SK-MEL-5 (cell line): ENCODE measurements around the gene FAM163B. TPM values are rescaled to one million over a fixed set of nuclear protein-coding genes. Genes with fewer than 3 reads are reported as not detected.

Experiments used
- DNase-seq: peaks from one replicate; pipeline ENCODE4 v3.0.0-alpha.2; 2016; ENCODE audit warnings: low read depth, low spot score
- in situ Hi-C: cut with HindIII; loops from 2 replicates; pipeline ENCODE4 v1.10.0; 2016; ENCODE audit warnings: low sequenced_read_pairs, high pct_unique_total_duplicates, low pct_unique_long_range_greater_than_20kb
- polyA plus RNA-seq, 2 experiments: library from polyadenylated mRNA; depleted of rRNA; stranded (reverse); fragments of >200 nt; gene quantifications; 2 replicates each; pipeline ENCODE4 v1.2.3, GENCODE V29; 2015
- total RNA-seq: library from RNA; depleted of rRNA; stranded (reverse); fragments of >200 nt; shearing (Covaris generic); gene quantifications from 2 replicates; pipeline ENCODE4 v1.2.3, GENCODE V29; 2014; rRNA removed

FAM163B gene
- total RNA-seq = not detected in 2 replicates
- polyA plus RNA-seq (2015; cell fraction: cytosol; rRNA removed) = not detected in 2 replicates
- polyA plus RNA-seq (2015; cell fraction: nucleus; rRNA removed) = not detected in 2 replicates

DNA sequence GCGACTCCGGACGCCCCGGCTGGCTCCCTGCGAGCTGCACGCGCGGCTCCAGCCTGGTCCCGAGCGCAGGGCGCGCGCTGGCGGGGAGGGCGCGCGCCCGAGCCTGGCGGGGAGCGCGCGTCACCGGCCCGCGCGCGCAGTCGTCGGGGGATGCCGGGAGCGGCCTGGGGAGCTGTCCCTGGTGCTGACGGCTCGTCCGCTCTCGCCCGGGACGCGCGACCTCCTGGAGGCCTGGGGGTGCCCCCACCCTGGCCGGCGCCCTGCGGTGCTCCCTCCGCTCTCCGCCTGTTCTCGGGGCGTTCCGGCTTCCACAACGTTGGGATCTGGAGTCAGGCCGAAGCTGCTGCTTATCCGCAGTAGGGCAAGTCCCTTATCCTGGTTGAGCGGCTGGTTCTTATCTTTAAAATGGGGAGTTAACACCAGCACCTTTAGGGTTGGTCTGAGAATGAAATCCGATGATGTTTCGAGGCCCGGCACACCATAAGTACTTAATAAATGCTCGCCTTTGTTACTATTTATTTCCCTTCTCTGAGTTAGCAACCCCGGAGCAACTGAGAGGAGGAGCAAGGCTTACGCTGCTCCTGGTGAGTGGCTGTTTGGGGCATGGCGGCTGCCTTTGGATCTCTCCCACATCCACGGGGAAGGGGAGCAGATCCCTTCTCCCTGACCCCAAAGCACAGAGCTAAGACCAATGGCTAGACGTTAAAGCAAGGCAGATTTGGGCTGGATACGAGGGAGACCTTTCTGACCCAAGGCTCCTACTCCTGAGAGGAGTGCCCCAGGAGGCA, at the start of gene FAM163B:
Gene FAM163B, minus strand, starts transcription at position 79 of the 788 bp plus-strand sequence. CDS start 29,166 bp downstream, outside the sequence.
- DNase-seq = peak; percentile 9
- in situ Hi-C loops = no loop called here

DNA sequence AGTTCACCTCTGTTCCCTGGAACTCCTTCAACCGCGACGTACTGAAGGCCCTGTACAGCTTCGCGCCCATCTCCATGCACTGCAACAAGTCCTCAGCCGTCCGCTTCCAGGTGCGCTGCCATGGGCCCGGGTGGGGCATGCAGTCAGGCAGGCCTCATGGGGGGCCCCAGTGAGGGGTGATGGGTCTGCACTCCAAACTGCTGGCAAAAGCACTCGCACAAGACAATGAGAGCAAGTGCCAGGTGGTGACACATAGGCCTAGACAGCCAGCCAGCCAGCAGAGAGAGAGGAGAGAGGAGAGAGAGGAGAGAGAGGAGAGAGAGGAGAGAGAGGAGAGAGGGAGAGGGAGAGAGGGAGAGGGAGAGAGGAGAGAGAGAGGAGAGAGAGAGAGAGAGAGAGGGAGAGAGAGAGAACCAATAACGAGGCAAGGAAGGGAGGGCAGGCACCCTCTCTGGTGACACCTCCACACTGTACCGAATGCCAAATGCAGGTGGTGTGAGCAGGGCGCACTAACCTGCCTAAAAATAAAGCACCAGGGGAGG, 48.0 kb upstream of the FAM163B start:
- in situ Hi-C loops = no loop called here
- no peak for DNase-seq

DNA sequence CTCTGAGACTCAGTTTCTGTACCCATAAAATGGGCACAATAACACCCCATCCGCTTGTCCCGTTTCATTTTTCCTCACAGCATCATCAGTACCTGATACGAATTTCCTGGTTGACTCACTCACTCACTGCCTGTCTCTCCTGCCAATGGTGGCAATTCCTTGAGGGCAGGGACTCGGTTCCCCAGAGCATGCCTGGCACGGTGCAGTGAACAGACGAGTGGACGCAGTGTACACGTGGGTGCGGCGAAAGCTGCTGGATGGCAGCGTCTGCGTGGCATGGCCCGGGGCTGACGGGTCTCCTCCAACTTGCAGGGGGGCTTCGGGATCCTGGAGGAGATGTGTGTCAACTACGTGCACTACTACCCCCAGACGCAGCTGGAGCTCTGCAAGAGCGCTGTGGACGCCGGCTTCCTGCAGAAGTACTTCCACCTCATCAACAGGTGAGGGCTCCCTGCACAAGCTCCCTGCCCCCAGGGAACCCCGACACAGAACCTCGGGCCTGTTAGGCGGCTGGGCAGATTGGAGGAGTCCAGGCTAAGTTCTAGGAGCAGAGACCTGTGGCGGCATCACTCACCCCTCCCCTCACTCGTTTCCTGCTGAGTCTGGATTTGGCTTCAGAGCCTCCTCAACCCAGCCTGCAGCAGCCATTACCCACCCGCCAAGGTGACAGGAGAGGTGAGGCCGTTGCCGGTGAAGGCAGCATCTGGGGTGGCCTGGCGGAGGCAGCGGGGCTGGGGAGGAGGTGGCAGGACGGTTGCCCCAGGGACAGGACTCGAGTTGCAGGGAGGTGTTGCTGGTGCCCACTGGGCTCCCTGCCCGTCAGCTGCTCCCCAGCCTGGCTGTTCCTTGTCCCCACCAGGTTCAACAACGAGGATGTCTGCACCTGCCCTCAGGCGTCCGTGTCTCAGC, 47.3 kb upstream of the FAM163B start:
- DNase-seq = no peak
- in situ Hi-C loops = no loop called here

DNA sequence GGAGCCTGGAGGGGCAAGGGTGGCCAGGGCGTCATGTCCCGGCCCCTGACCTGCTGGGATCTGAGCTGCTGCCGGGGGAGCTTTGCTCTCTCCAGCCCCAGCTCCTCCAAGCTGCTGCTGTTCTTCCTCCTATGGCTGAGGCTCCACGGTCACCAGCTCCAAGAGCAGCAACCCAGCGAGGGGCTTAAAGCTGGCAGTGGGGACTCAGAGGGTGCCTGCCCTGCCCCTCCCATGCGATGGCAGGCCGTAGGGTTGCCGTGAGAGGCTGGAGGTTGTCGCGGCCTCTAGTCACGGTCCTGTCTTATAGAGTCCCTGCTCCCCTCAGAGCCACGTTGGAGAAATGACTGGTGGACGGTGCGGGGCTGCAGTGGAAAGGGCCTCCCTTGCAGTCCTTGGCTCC, 46.5 kb upstream of the FAM163B start:
- DNase-seq = no peak
- in situ Hi-C loops = no loop called here

DNA sequence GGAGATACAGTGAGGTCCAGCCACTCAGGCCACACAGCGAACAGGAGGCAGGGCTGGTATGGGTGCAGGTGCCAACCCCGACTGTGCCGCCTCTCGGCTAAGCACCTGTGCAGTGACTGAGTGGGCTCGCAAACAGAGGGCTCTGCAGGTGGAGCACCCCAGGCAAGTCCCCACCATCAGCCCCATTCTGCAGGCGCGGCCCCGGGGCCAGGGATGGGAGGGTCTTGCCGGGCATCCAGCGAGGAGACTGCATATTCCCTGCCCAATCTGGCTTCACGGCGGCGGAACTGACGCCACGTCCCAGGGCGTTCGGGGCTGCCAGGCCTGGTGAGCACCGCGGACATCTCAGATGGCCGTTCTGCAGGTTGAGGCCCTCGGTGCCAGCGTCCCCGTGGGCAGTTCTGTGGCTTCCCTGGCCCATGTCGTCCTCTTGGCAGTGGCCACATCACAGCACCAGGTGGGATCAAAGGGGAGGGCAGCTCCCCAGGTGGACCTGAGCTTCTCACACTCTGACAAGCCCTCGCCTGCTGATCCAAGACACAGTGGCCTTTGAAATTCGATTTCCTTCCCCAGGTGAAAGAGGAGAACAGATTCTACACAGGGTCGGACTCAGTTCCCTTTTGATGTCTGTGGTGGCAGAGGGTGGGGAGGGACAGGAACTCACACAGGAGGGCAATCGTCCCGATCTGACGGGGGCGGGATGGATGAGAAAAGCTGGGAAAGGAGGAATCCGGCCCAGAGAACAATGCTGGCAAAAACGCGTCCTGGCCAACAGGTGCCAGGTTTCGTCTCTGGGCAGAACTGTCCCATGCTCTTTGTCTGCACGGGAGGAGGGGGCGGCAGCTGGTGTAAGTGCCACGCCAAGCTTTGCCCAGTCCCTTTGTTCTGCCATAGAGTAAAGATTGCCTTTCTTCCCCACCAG, 45.8 kb upstream of the FAM163B start:
- DNase-seq = no peak
- in situ Hi-C loops = no loop called here

DNA sequence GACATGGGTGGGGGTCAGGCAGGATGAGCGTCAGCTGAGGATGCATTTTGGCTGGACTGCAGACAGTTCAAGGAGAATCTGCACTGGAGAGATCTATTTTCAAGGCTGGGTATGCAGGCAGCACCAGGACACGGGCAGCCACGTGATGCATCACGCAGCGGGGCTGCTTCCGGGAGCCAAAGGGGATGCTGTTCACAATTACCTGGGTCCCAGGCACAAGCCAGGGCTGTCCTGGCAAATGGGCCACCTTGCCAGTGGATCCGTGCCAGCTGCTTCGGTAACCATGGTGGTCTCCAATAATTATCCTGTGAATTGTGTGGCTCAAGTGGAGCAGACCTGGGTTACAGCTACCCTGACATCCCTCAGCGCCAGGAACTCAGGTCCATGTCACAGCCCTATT, 44.4 kb upstream of the FAM163B start:
- no peak for DNase-seq
- in situ Hi-C loops = no loop called here

DNA sequence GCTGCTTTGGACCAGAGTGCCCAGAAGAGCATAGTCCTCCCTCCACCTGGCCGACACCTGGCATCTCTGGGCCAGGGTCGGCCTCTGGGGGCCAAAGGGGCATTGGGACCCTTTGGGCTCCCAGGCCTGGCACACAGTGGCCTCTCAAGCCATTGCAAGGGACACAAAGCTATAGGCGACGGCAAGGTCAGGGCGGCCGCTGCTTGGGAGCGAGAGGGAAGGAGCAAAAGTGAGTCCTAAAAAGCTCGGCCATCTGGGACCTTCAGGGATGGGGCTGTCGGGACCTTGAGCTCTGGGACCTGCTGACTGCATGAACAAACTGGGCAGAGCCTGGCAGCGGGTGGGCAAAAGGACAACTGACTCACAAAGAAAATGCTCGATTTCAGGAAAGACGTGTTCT, 40.8 kb upstream of the FAM163B start:
- in situ Hi-C loops = no loop called here
- no peak for DNase-seq

DNA sequence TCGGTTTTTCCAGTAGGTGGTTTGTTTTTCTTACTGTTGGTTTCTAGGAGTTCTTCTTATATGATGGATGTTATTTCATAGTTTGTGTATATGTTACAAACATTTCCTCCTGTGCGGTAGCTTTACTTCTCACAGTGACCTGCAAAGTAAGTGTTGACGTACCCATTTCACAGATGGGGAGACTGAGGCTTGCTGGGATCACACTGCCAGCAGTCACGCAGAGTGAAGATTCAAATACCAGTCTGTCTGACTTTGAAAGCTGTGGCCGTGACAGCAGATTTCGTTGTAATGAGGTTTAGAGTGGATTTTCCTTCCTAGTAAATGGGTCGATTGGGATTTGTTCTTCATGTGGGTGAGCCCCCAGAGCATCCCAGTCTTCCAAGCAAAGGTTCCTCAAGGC, 40.0 kb upstream of the FAM163B start:
- no peak for DNase-seq
- in situ Hi-C loops = no loop called here

DNA sequence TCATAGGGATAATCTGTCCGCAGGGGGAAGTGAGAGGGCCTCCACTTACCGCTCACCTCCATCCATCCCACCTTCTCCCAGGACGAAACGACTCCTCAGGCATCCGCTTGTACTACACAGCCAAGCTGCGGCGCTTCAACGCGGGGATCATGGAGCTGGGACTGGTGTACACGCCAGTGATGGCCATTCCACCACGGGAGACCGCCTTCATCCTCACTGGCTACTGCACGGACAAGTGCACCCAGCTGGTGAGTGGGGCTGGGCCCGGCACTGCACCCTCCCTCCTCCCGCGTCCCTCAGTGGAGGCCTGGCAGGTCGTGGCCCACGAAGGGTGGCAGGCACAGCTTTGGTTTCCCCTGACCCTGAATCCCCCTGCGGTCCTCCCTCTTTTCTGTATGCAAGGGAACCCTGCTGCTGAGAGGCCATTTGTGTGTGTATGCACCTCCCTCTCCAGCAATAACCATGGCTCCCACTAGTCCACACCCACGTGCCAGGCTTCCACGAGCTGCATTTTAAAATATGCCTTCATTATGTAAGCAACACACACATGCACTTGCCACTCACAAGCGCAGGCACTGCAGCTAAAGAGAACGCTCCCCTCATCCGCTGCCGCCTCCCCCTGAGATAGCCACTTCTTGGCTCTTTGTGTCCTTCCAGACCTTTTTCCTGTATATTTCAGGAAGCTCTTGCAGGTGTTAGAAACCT, 38.7 kb upstream of the FAM163B start:
- DNase-seq = no peak
- in situ Hi-C loops = no loop called here

DNA sequence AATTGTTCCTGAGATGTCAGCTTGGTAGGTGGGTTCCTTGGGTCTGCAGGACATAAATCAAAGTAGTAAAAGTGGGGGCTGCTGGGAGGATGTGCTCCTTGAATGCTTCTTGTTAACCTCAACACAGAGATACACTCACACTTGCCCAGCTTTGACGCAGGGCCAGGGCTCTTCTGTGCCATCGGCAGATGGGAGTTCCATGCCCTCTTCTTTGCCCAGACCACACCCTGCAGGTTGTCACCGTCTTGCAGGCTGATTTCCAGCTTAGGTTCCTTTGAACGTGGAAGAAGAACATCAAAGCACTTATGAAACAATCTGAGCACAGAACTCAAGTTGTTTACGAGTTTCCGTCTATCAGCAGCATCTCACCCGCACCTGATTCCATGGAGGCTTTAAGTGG, 38.0 kb upstream of the FAM163B start:
- in situ Hi-C loops = no loop called here

DNA sequence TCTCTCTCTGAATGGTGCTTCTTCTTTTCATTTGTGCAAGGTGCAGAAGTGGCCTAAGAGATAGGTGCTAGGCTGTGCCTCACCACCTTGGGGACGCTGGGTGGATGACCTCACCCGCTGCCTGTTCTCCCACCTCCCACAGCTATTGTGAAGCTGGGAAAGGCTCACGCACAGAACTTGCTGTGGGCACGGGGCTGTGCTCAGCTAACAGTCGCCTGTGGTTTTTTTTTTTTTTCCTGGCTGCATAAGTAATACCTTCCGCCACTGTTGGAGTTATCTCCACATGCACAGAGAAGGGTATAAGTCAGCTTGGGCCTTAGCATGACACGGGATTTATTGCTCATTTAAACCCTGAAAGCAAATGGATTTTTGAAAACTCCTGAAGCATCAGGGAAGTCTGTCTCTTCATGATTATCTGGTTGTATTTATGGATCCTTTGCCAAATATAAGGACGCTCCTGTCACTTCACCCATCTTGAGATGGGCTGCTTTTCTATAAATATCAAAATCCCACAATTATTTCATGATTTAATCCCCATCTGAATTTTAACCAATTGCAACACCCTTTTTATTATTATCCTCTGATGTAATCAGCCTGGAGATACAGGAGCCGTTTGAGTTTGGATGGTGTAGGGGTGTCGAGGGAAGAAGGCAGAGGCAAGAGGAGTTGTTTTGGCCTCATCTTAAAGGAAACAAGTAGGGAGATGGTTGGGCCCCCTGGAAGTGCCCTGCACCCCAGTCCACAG, 36.0 kb upstream of the FAM163B start:
- no peak for DNase-seq
- in situ Hi-C loops = no loop called here

More for the DNA sequence above, 38.0 kb upstream of the FAM163B start:
- no peak for DNase-seq

DNA sequence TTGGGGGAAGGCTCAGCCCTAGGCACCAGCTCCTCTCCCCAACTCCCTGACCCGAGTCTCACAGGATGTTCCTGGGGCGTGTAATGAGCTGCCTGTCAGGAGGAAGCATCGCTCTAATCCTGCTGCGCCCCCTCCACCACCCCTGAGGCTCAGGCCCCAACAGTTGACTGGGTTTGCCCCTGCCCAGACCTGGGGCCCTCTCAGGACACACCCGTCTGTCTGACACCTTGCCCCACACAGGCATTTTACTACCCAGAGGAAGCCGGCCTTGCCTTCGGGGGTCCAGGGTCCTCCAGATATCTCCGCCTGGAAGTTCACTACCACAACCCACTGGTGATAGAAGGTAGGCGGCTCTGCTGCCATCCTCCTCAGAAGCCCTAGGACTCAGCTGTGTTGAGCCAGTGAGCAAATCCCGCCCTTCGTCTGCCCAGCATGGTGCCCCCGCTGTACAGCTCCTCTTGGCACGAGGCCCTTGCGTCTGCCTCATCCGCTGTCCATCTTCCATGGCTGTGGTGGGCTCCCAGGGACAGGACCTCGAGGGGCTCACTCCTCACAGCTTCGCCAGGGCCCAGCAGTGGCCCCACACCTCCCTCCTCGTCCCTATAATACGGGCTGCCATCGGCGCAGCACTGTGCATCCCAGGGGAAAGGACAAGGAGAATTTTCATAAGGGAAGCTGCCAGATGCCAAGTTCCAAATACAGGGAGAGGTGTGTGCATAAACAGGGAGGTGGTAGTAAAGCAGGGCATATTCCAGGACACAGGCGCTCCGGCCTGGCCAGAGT, 35.0 kb upstream of the FAM163B start:
- in situ Hi-C loops = no loop called here
- no peak for DNase-seq

DNA sequence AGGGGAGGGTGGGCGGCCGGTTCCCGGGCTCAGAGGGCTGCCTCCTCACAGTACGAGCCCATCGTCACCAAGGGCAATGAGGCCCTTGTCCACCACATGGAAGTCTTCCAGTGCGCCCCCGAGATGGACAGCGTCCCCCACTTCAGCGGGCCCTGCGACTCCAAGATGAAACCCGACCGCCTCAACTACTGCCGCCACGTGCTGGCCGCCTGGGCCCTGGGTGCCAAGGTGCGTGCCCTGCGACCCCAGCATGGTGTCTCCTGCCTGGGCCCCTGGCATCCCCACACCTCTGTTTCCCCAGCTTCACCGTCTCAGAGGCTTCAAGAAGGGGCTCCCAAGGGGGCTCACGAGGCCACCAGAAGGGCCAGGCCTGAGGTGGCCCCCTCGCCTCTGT, 34.2 kb upstream of the FAM163B start:
- in situ Hi-C loops = no loop called here

DNA sequence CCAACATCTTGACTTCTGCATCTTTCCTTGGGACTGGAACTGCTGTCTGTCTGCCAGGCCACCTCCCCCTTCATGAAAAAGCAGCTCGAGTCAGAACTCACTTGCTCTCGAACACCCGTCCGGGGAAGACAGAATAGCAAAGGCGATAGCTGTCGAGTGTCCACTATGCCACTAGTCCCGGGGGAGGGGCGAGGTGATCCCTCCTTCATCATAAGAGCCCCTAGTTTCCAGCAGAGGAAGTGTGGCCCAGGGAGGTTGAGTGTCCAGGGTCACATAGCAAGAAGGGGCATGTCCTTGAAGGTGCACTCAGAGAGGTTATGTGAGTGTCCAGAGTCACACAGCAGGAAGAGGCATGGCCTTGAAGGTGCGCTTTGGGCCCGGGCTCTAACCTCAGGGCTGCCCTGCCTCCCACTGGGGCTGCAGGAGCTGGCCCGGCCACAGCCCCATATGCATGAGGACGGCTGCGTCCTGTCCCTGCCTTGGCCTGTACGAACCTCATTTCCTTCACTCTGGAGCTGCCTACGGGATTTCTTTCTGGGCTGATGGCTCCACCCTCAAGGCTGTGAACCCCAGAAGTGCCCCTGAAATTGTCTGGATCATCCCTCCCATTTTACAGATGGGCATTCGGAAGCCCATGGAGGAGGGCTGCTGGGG, 33.6 kb upstream of the FAM163B start:
- in situ Hi-C loops = no loop called here
- no peak for DNase-seq

More for the DNA sequence above, 34.2 kb upstream of the FAM163B start:
- no peak for DNase-seq
